Activated naive CD8-positive, alpha-beta T cell treated with anti-CD3 and anti-CD28 coated beads for 36 hours (primary cell): Measurements from ENCODE around the gene ZNF609. TPM values are rescaled to one million over a fixed set of nuclear protein-coding genes. Genes with fewer than 3 reads are reported as not detected.
A peak's percentile ranks its signal among the peaks of the same experiment; 100 is the strongest.

Source experiments
- DNase-seq: peaks from one replicate; pipeline ENCODE4 v3.0.0; 2021
- H3K27ac Mint-ChIP-seq: one replicate; pipeline ENCODE4 v1.8.0; 2022; ENCODE audit warnings: mild to moderate bottlenecking, moderate library complexity, mixed read lengths
- H3K27me3 Mint-ChIP-seq: one replicate; pipeline ENCODE4 v1.8.0; 2022; ENCODE audit warnings: mild to moderate bottlenecking, mixed read lengths
- H3K36me3 Mint-ChIP-seq: one replicate; pipeline ENCODE4 v1.8.0; 2021; ENCODE audit warnings: mild to moderate bottlenecking, mixed read lengths
- H3K4me1 Mint-ChIP-seq: one replicate; pipeline ENCODE4 v1.8.0; 2021; ENCODE audit warnings: mixed read lengths
- H3K4me3 Mint-ChIP-seq: one replicate; pipeline ENCODE4 v1.8.0; 2022; ENCODE audit warnings: mild to moderate bottlenecking, moderate library complexity, mixed read lengths
- H3K9me3 Mint-ChIP-seq: one replicate; pipeline ENCODE4 v1.8.0; 2022; ENCODE audit warnings: mixed read lengths
- total RNA-seq, 2 experiments: library from RNA; stranded (reverse); gene quantifications; one replicate each; pipeline ENCODE4 v1.2.3, GENCODE V29; 2021

The ZNF609 gene
- total RNA-seq, 2 experiments from 2014 or later, result 32.4 to 35.3 TPM

DNA sequence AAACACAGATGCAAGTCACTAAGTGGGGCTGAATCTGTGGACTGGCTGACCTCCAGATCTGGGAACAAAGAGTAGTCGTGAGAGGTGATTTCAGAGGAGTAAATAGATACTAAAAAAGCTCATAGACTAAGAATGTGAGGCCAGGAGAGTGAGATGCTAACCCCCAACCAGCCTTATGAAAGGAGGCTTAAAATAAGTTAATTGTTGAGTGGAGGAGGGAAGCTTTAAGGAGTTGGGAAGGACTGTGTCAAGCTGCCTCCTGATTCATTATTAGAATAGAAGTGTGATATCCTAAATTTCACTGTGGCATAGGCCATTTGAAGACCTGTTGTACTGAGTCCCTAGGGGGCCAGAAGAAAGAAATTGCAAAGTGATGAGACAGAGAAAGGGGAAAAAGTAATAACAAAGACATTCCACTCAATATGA, 207.4 kb downstream of the ZNF609 start:
- Mint-ChIP-seq H3K27me3 (no peaks in the 10 kb centered on the region), H3K4me3 (no peak overlapping the region), H3K4me1 (peaks cover 6% of the 10 kb centered on the region), H3K9me3 (no peaks in the 10 kb centered on the region), H3K36me3 (peaks cover 7% of the 10 kb centered on the region), H3K27ac (peak overlapping the region; percentile 38)
- DNase-seq, result no peak

DNA sequence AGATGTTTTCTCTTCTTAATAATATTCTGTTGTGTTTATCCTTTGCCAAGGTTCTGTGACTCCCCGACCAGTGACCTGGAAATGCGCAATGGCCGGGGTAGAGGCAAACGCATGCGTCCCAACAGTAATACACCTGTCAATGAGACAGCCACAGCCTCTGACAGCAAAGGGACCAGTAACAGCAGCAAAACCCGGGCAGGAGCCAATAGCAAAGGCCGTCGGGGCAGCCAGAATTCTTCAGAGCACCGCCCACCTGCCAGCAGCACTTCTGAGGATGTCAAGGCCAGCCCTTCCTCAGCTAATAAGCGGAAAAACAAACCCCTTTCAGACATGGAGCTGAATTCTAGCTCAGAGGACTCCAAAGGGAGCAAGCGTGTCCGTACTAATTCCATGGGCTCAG, 213.5 kb downstream of the ZNF609 start:
- no peak overlapping the region for H3K27ac Mint-ChIP-seq
- no peaks in the 10 kb centered on the region for H3K4me1 Mint-ChIP-seq

DNA sequence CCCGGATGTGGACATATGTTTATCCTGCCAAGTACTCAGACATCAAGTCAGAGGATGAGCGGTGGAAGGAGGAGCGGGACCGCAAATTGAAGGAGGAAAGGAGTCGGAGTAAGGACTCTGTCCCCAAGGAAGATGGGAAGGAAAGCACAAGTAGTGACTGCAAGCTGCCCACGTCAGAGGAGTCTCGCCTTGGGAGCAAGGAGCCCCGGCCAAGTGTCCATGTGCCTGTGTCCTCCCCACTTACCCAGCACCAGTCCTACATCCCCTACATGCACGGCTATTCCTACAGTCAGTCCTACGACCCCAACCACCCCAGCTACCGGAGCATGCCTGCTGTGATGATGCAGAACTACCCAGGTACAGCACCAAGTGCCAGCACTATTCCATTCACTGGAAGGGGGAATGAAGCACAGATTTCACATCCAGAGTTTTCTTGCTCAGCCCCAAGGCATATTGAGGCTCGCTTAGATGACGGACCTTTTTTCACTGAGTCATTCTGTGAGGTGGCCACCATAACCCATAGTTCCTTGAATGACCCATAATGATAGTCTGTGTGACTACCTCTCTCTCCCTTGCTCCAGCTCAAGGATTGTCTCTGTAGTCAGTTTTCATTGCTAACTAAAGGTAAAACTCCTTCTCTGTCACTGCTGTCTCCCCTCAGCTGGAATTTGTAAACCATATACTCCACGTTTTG, 217.9 kb downstream of the ZNF609 start:
- DNase-seq, result no peak
- H3K4me3 Mint-ChIP-seq, result no peak overlapping the region
- H3K9me3 Mint-ChIP-seq, result no peaks in the 10 kb centered on the region
- H3K27me3 Mint-ChIP-seq, result no peaks in the 10 kb centered on the region
- H3K27ac Mint-ChIP-seq, result no peak overlapping the region
- H3K4me1 Mint-ChIP-seq, result no peaks in the 10 kb centered on the region
- H3K36me3 Mint-ChIP-seq, result peaks cover 15% of the 10 kb centered on the region

More for the DNA sequence above, 213.5 kb downstream of the ZNF609 start:
- H3K27me3 Mint-ChIP-seq, result no peaks in the 10 kb centered on the region
- no peaks in the 10 kb centered on the region for H3K9me3 Mint-ChIP-seq
- peaks cover 12% of the 10 kb centered on the region for H3K36me3 Mint-ChIP-seq
- H3K4me3 Mint-ChIP-seq, result no peak overlapping the region
- DNase-seq, result no peak

DNA sequence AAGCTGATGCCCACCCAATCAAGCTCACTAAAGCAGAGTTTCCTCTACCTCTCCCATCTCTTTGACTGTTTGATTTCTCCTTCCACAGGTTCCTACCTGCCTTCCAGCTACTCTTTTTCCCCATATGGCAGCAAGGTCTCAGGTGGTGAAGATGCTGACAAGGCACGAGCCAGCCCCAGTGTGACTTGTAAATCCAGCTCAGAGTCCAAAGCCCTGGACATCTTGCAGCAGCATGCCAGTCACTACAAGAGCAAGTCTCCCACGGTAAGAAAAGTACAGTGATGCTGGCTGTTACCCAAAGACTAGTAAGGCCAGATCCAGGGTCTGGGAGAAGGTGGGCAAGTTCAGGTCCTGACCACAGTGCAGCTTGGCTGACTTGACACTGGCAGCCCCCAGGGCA, 219.7 kb downstream of the ZNF609 start:
- peaks cover 15% of the 10 kb centered on the region for H3K36me3 Mint-ChIP-seq
- no peak for DNase-seq
- no peak overlapping the region for H3K4me3 Mint-ChIP-seq
- H3K4me1 Mint-ChIP-seq, result no peaks in the 10 kb centered on the region
- H3K9me3 Mint-ChIP-seq, result no peaks in the 10 kb centered on the region
- no peaks in the 10 kb centered on the region for H3K27me3 Mint-ChIP-seq
- no peak overlapping the region for H3K27ac Mint-ChIP-seq

DNA sequence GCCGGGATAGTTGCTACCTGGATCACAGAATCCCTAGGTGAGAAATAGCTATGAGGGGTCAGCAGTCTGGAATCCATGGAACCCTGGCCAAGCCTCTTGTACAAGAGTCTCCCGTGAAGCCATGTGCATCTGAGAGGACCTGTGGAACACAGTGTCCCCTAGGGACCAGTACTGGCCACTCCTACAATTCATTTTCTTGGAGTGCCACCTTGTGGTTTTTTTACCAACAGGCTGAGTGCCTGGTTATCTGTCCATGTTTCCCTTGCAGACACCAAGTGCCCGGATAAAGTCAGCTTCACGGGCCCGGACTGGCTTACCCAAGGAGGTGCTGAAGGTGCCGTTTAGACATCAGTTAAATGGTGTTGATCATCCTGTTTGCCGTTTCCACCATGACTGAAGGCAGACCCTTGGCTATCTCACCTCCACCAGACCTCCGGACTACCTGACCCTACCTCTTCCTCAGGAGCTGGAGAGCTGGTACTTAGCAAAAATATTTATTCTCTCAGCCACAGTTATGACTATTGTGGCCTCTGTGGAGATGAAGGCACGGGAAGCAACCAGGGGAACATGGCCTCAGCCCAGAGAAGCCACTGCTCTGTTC, 221.1 kb downstream of the ZNF609 start:
- H3K4me3 Mint-ChIP-seq, result no peak overlapping the region
- no peak for DNase-seq
- H3K27me3 Mint-ChIP-seq, result no peaks in the 10 kb centered on the region
- H3K9me3 Mint-ChIP-seq, result no peaks in the 10 kb centered on the region
- no peaks in the 10 kb centered on the region for H3K4me1 Mint-ChIP-seq
- H3K27ac Mint-ChIP-seq, result no peak overlapping the region
- H3K36me3 Mint-ChIP-seq, result peaks cover 8% of the 10 kb centered on the region

DNA sequence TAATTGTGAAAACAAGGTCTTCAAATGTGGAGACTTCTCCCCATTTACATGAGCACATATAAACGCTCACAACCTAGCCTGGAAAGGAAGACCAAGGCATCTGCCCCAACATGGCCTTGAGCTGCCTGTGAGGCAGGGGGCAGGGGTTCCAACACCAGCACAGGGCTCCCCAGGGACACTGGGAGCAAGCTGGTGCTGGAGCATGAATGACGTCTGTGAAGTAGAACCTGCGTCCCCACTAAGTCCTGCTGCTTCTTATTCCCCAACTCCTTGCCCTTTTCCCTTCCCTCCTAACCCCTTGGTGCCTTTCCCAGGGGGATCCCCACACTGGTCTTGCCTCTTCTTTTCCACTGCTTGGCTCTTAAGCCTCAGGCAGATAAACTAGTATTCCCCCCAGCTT, 221.9 kb downstream of the ZNF609 start:
- Mint-ChIP-seq H3K27me3 (no peaks in the 10 kb centered on the region), H3K9me3 (no peaks in the 10 kb centered on the region), H3K4me3 (no peak overlapping the region), H3K27ac (peak overlapping the region; percentile 71), H3K4me1 (no peaks in the 10 kb centered on the region), H3K36me3 (peaks cover 8% of the 10 kb centered on the region)
- DNase-seq, result no peak

DNA sequence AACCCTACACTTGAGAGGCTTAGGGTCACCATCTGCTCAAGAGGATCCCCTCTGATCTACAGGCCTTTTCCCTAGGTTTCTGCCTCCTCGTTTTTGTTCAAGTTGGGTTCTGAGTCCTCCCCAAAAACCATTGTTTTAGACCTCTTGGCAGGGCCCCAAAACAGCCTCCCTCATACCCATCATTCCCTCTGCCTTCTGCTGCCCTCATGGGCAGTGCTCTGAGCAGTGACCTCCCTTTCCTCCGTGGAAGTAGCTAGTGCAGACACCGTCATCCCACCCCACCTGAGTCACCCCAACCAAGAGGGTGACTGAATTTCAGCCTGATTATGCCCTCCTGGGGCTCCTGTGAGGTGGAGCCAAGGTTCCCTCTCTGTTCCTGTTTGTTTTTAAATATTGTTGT, 223.0 kb downstream of the ZNF609 start:
- no peak for DNase-seq
- no peaks in the 10 kb centered on the region for H3K4me1 Mint-ChIP-seq
- H3K27ac Mint-ChIP-seq, result no peak overlapping the region
- peaks cover 5% of the 10 kb centered on the region for H3K36me3 Mint-ChIP-seq
- no peak overlapping the region for H3K4me3 Mint-ChIP-seq
- no peaks in the 10 kb centered on the region for H3K27me3 Mint-ChIP-seq
- H3K9me3 Mint-ChIP-seq, result no peaks in the 10 kb centered on the region

DNA sequence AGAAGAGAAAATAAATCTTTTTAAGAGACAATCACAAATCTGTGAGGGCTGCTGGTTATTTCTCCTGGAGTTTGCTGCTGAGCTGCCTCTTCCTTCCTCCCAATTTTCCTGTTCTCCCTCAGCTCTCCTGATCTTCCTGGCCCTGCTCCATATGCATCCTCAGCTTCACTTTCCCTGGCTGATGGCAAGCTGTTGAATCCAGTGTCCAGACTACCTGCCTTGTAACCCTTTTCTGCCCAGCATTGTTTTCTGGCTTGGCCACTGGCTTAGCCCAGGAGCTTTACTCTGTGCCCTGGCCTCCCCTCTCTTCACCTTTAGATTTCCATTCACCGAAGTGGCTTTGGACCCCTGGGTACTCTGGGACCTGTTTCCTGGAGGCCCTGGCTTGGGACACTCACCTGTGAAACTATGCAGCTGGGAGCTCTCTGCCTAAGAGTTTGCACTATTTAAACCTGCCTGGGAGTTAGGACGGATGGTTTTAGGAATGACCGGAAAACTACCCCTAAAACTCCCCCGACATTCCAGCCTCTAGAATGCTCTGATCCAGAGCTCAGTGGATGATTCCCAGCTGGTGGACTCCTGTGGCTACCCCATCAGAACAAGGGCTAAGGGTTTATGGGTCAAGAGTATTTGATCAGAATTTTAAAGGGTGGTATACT, 225.0 kb downstream of the ZNF609 start:
- DNase-seq, result no peak
- Mint-ChIP-seq H3K4me1 (no peaks in the 10 kb centered on the region), H3K4me3 (no peak overlapping the region), H3K9me3 (no peaks in the 10 kb centered on the region), H3K27ac (no peak overlapping the region), H3K36me3 (peaks cover 5% of the 10 kb centered on the region), H3K27me3 (no peaks in the 10 kb centered on the region)

DNA sequence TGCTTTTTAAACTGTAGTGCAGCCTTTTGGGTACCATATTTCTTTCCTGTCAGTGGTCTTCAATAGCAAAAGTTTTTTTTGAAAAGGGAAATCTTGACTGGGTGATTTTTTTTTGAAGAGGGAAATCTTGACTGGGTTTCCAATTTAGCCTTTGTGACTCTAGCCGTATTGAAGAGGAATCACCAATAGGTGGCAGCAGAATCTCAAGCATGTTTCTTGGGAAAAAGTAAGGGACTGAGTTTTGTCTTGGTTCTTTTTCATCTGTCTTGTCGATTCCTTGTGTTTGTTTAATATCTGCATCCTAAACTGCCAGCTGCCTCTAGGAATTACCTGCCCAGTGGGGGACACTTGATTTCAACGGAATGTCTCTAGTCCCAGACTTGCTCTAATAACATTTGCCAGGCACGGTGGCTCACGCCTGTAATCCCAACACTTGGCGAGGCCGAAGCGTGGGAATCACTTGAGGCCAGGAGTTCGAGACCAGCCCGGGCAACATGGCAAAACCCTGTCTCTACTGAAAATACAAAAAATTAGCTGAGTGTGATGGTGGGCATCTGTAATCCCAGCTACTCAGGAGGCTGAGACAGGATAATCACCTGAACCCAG, 225.9 kb downstream of the ZNF609 start:
- peaks cover 4% of the 10 kb centered on the region for H3K36me3 Mint-ChIP-seq
- H3K4me1 Mint-ChIP-seq, result no peaks in the 10 kb centered on the region
- no peak overlapping the region for H3K27ac Mint-ChIP-seq
- no peaks in the 10 kb centered on the region for H3K27me3 Mint-ChIP-seq
- no peaks in the 10 kb centered on the region for H3K9me3 Mint-ChIP-seq
- H3K4me3 Mint-ChIP-seq, result no peak overlapping the region
- DNase-seq, result no peak

DNA sequence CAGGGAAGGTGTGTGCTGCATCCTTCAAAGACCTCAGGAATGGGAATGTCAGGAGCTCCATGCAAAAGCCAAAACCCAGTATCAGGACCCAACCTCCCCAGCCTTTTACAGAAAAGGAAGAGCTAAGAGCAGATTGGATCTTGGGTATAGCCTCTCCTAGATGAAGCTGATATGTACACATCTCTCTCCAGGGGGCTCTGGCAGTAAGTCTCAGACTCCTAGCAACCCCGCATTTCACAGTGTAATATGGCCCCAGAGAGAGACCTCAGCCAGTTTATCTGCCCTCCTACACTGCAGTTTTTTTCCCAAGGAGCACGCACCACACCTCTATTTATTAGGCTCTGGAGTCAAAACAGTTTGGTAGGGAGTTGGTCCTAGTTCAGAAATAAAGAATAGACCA, 226.8 kb downstream of the ZNF609 start:
- no peak overlapping the region for H3K4me3 Mint-ChIP-seq
- H3K4me1 Mint-ChIP-seq, result peaks cover 2% of the 10 kb centered on the region
- peaks cover 6% of the 10 kb centered on the region for H3K36me3 Mint-ChIP-seq
- DNase-seq, result no peak
- H3K27me3 Mint-ChIP-seq, result no peaks in the 10 kb centered on the region
- H3K27ac Mint-ChIP-seq, result no peak overlapping the region
- H3K9me3 Mint-ChIP-seq, result no peaks in the 10 kb centered on the region

DNA sequence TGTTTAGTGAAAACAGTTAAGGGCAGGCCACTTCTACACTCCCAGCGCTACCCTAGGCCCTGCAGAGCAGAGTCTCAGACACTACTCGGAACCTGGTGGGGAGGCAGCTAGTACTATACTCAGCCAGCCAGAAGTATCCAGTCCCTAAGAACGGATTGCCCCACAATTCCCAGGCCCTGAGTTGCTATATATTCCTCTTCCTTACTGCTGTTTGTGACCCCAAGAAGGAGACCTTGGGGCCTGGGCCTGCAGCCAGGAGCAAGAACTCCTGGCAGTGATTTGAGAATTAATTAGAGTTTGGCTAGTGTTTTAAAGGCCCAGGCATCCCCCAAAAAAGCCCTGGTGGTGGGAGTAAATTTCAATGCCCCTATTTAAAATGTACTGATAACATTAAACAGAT, 227.3 kb downstream of the ZNF609 start:
- Mint-ChIP-seq H3K9me3 (no peaks in the 10 kb centered on the region), H3K4me1 (peaks cover 2% of the 10 kb centered on the region), H3K27me3 (no peaks in the 10 kb centered on the region), H3K36me3 (peaks cover 4% of the 10 kb centered on the region), H3K27ac (no peak overlapping the region), H3K4me3 (no peak overlapping the region)
- no peak for DNase-seq

DNA sequence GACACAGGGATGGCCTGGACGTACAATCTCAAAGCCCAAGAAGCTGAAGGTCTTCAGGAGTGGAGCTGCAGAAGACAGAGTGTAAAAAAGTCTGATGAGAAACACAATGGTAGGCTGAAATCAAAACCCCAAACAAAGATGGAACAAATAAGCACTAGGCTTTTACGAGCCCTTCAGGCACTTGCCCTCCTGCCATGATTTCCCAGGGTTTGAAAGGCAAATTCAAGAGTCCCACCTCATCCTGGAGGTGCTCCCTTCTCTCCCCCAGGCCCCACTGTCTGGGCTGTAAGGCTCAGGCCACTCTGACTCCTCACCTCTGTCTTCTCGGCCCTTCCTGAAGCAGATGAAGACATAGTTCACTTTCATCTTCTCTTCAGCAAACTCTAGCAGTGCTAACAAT, 228.4 kb downstream of the ZNF609 start:
- DNase-seq, result no peak
- Mint-ChIP-seq H3K27me3 (no peaks in the 10 kb centered on the region), H3K4me3 (no peak overlapping the region), H3K9me3 (no peaks in the 10 kb centered on the region), H3K4me1 (peaks cover 7% of the 10 kb centered on the region), H3K27ac (no peak overlapping the region), H3K36me3 (peaks cover 6% of the 10 kb centered on the region)

DNA sequence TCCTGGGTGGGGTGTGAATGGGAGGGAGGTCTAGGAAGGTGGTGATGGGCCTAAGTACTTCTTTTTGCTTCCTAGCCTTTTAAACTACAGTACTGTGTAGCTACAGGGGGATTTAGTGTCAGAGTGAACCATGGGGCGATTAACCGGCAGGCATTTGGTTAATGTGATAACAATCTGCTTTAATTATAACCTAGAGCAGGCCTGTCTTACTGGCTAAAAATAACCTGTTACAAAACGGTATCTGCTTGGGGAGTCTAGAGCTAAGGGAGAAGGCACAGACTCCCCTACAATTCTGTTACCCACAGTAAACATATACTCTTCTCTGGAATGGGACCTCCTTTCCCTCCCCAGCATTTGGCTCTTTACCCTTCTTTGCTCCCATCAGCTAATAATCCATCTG, 229.6 kb downstream of the ZNF609 start:
- H3K27me3 Mint-ChIP-seq, result no peaks in the 10 kb centered on the region
- no peaks in the 10 kb centered on the region for H3K9me3 Mint-ChIP-seq
- H3K4me1 Mint-ChIP-seq, result peaks cover 9% of the 10 kb centered on the region
- no peak overlapping the region for H3K4me3 Mint-ChIP-seq
- H3K27ac Mint-ChIP-seq, result no peak overlapping the region
- peaks cover 6% of the 10 kb centered on the region for H3K36me3 Mint-ChIP-seq
- DNase-seq, result no peak

DNA sequence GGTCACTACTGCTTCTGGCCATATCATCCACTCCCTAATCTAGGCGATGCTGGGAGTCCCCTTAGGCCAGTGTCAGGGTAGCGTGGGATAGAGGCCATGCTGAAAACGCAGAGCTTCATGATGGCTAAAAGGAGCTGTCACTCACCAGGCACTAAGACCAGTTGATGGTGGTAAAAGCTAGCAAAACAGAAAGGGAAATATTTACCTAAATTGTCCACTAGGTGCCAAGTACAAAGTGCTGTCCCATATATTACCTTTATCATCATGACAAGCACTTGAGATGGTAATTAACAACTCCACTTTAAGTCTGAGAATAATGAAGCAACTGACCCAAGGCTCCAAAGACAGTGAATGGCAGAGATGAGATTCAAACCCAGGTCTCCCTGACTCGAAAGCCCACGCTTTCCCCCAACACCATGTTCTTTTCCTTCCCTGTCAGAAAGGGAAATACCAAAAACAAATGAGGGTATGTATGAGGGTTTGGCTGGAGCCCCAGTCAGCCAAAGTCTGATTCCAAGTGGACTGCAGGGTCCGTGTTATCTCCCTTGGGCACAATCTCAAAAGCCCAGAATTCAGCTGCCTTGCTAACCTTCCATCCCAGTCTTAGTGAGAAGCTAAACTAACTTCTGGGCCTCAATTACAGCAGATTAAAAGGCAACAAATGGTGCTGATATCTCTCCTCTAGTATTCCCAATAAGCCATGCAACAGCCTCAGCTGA, 230.4 kb downstream of the ZNF609 start:
- H3K27ac Mint-ChIP-seq, result peak overlapping the region; percentile 38
- H3K27me3 Mint-ChIP-seq, result no peaks in the 10 kb centered on the region
- H3K4me3 Mint-ChIP-seq, result no peak overlapping the region
- peaks cover 13% of the 10 kb centered on the region for H3K4me1 Mint-ChIP-seq
- no peak for DNase-seq
- H3K9me3 Mint-ChIP-seq, result no peaks in the 10 kb centered on the region
- H3K36me3 Mint-ChIP-seq, result peaks cover 6% of the 10 kb centered on the region
